ENCODE data around the gene MGA. TPM values are rescaled to one million over a fixed set of nuclear protein-coding genes. Genes with fewer than 3 reads are reported as not detected.

The MGA gene
- total RNA-seq, 1 experiment from 2014 or later = 35.9 TPM

GRCh38 chr15:41621200-41622193 lies 38.7 kb upstream of the MGA start (continued):
- TF ChIP-seq, protein P1, sequence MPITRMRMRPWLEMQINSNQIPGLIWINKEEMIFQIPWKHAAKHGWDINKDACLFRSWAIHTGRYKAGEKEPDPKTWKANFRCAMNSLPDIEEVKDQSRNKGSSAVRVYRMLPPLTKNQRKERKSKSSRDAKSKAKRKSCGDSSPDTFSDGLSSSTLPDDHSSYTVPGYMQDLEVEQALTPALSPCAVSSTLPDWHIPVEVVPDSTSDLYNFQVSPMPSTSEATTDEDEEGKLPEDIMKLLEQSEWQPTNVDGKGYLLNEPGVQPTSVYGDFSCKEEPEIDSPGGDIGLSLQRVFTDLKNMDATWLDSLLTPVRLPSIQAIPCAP (CRISPR knock-in tag; IDR thresholded peaks at IDR 0.05) = peak; percentile 98
- TF ChIP-seq ZNF532 (CRISPR knock-in tag; IDR thresholded peaks at IDR 0.05; ENCODE audit: borderline replicate concordance) = peak; percentile 31; the same call in 1 of the 2 replicates
- TF ChIP-seq PRDM15 (CRISPR knock-in tag; IDR thresholded peaks at IDR 0.05) = peak; percentile 65; the same call in 1 of the 2 replicates
- TF ChIP-seq JAZF1 (CRISPR knock-in tag; IDR thresholded peaks at IDR 0.05) = no peak
- peak; percentile 74 for TF ChIP-seq NR1H2 (CRISPR knock-in tag; IDR thresholded peaks at IDR 0.05)
- peak; percentile 91 for TF ChIP-seq MYBL2 (CRISPR knock-in tag; IDR thresholded peaks at IDR 0.05)
- peak; percentile 80 for TF ChIP-seq ZNF317 (CRISPR knock-in tag; IDR thresholded peaks at IDR 0.05; ENCODE audit: borderline replicate concordance, low read depth)
- TF ChIP-seq GRHL2 (CRISPR knock-in tag; IDR thresholded peaks at IDR 0.05; ENCODE audit: insufficient replicate concordance, severe bottlenecking) = no peak
- TF ChIP-seq SOX15 (CRISPR knock-in tag; IDR thresholded peaks at IDR 0.05) = no peak
- TF ChIP-seq CTCF (IDR thresholded peaks at IDR 0.05) = no peak
- peak; percentile 98 for TF ChIP-seq ZNF423 (CRISPR knock-in tag; IDR thresholded peaks at IDR 0.05)
- TF ChIP-seq FOXK1 (CRISPR knock-in tag; IDR thresholded peaks at IDR 0.05) = peak; percentile 96
- TF ChIP-seq ETV6 (CRISPR knock-in tag; IDR thresholded peaks at IDR 0.05) = peak; percentile 97
- TF ChIP-seq, protein P2, sequence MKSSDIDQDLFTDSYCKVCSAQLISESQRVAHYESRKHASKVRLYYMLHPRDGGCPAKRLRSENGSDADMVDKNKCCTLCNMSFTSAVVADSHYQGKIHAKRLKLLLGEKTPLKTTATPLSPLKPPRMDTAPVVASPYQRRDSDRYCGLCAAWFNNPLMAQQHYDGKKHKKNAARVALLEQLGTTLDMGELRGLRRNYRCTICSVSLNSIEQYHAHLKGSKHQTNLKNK (CRISPR knock-in tag; IDR thresholded peaks at IDR 0.05) = no peak
- peak; percentile 95 for TF ChIP-seq ESRRA (CRISPR knock-in tag; IDR thresholded peaks at IDR 0.05; ENCODE audit: borderline replicate concordance)
- no peak for TF ChIP-seq ZNF396 (CRISPR knock-in tag; IDR thresholded peaks at IDR 0.05; ENCODE audit: borderline replicate concordance)
- TF ChIP-seq FOXP1 (CRISPR knock-in tag; IDR thresholded peaks at IDR 0.05; ENCODE audit: borderline replicate concordance) = peak; percentile 96
- TF ChIP-seq NFE2L1 (CRISPR knock-in tag; IDR thresholded peaks at IDR 0.05) = peak; percentile 97
- peak; percentile 95 for TF ChIP-seq RELA (CRISPR knock-in tag; IDR thresholded peaks at IDR 0.05; ENCODE audit: borderline replicate concordance)
- TF ChIP-seq TP53 (CRISPR knock-in tag; IDR thresholded peaks at IDR 0.05) = peak; percentile 91
- peak; percentile 97 for TF ChIP-seq ZNF232 (CRISPR knock-in tag; IDR thresholded peaks at IDR 0.05)
- TF ChIP-seq HMGA2 (CRISPR knock-in tag; IDR thresholded peaks at IDR 0.05) = no peak
- peak; percentile 88 for TF ChIP-seq NR2C2 (CRISPR knock-in tag; IDR thresholded peaks at IDR 0.05)
- peak; percentile 97 for TF ChIP-seq JUN (CRISPR knock-in tag; IDR thresholded peaks at IDR 0.05)
- TF ChIP-seq ZNF425 (CRISPR knock-in tag; conservative IDR thresholded peaks at IDR 0.05) = no peak

Measured in WTC11 (cell line).